Measurements from ENCODE around the gene C1orf53. TPM values are rescaled to one million over a fixed set of nuclear protein-coding genes. Genes with fewer than 3 reads are reported as not detected.

C1orf53 gene
- total and polyA plus RNA-seq, 9 of the 15 experiments (the other 6 are each of a cell fraction or from before 2014, with no cell fraction given) = 0.31 to 3.2 (median 2.3) TPM

DNA sequence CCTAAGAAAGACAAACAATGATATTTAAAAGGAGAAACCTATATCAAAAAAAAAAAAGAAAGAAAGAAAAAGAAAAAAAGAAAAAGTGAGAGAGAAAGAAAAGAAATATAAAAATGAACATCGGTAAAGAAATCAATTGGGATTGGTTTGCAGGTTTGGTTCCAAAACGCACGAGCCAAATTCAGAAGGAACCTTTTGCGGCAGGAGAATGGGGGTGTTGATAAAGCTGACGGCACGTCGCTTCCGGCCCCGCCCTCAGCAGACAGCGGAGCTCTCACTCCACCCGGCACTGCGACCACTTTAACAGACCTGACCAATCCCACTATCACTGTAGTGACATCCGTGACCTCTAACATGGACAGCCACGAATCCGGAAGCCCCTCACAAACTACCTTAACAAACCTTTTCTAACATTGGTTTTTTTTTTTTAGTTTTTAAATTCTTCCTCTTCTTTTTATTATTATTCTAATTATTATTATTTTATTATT lies 26.5 kb downstream of the C1orf53 start (continued):
- no peak for TF ChIP-seq ZNF707 (CRISPR knock-in tag; conservative IDR thresholded peaks at IDR 0.05)
- no peak for TF ChIP-seq RNF2 (IDR thresholded peaks at IDR 0.05)
- TF ChIP-seq MAZ (CRISPR knock-in tag; conservative IDR thresholded peaks at IDR 0.05 in 1 of 2, IDR thresholded peaks at IDR 0.05 in 1 of 2) = peak; percentile 59 to 97; a peak in 3 of 4 replicates
- TF ChIP-seq ZNF143 (CRISPR knock-in tag; IDR thresholded peaks at IDR 0.05) = no peak
- no peak for TF ChIP-seq IRF9 (tag; IDR thresholded peaks at IDR 0.05)
- TF ChIP-seq HMG20A (CRISPR knock-in tag; conservative IDR thresholded peaks at IDR 0.05) = no peak
- no peak for TF ChIP-seq HNRNPLL (IDR thresholded peaks at IDR 0.05; ENCODE audit: low read depth, low read length, poor library complexity, severe bottlenecking)
- TF ChIP-seq ATF1 (CRISPR knock-in tag; IDR thresholded peaks at IDR 0.05) = no peak
- TF ChIP-seq ATF1 (tag; IDR thresholded peaks at IDR 0.05) = peak; percentile 79
- TF ChIP-seq RBM25 (IDR thresholded peaks at IDR 0.05; ENCODE audit: low read depth, low read length, severe bottlenecking) = no peak
- TF ChIP-seq ZNF124 (CRISPR knock-in tag; IDR thresholded peaks at IDR 0.05) = no peak
- TF ChIP-seq MTA2 (IDR thresholded peaks at IDR 0.05; ENCODE audit: low read depth) = no peak
- peak; percentile 34; the same call in 1 of the 2 replicates for TF ChIP-seq HDAC2 (IDR thresholded peaks at IDR 0.05)
- TF ChIP-seq GABPB1 (CRISPR knock-in tag; IDR thresholded peaks at IDR 0.05) = peak; percentile 84
- TF ChIP-seq RFX1 (IDR thresholded peaks at IDR 0.05) = no peak
- no peak for TF ChIP-seq SMARCA5 (IDR thresholded peaks at IDR 0.05)
- no peak for TF ChIP-seq ZNF75A (CRISPR knock-in tag; IDR thresholded peaks at IDR 0.05)
- TF ChIP-seq TSHZ1 (CRISPR knock-in tag; IDR thresholded peaks at IDR 0.05) = no peak
- no peak for TF ChIP-seq ZFP91 (CRISPR knock-in tag; IDR thresholded peaks at IDR 0.05)
- peak in 1 of 2 experiments; percentile 49 for TF ChIP-seq AFF1 (IDR thresholded peaks at IDR 0.05; ENCODE audit: low read depth in 1 of 2, partially characterized antibody in 2 of 2)
- TF ChIP-seq PPARD (CRISPR knock-in tag; IDR thresholded peaks at IDR 0.05) = no peak
